Parathyroid adenoma (tissue), 2 donors: ENCODE data around the gene TSPYL6.
"Not testable (repeated sequence)": the region's sequence is repeated elsewhere in the genome, so short reads cannot be mapped to it uniquely, and the experiment has no call there.

ENCODE experiments used
- H2AFZ ChIP-seq: fragments of 300-600 bp; sonication (generic); one replicate; pipeline ENCODE4 v1.7.0; 2017; ENCODE audit warnings: antibody characterized with exemption, mild to moderate bottlenecking
- H3K27ac ChIP-seq: fragments of 300-600 bp; sonication (generic); one replicate; pipeline ENCODE4 v1.7.0; 2017
- H3K27me3 ChIP-seq: fragments of 300-600 bp; sonication (generic); one replicate; pipeline ENCODE4 v1.7.0; 2017; ENCODE audit warnings: low read length; ENCODE audit not compliant: control insufficient read depth, insufficient read depth
- H3K36me3 ChIP-seq: fragments of 300-600 bp; sonication (generic); one replicate; pipeline ENCODE4 v1.7.0; 2017; ENCODE audit warnings: low read length; ENCODE audit not compliant: control insufficient read depth, insufficient read depth
- H3K4me1 ChIP-seq: fragments of 300-600 bp; sonication (generic); one replicate; pipeline ENCODE4 v1.7.0; 2017; ENCODE audit warnings: control low read depth
- H3K4me2 ChIP-seq: fragments of 300-600 bp; sonication (generic); one replicate; pipeline ENCODE4 v1.7.0; 2017; ENCODE audit warnings: low read length
- H3K4me3 ChIP-seq: fragments of 300-600 bp; sonication (generic); one replicate; pipeline ENCODE4 v1.7.0; 2017; ENCODE audit warnings: low read depth, low read length
- H3K79me2 ChIP-seq: fragments of 300-600 bp; sonication (generic); one replicate; pipeline ENCODE4 v1.7.0; 2017; ENCODE audit warnings: control low read depth
- H3K9ac ChIP-seq: fragments of 300-600 bp; sonication (generic); one replicate; pipeline ENCODE4 v1.7.0; 2017; ENCODE audit warnings: mild to moderate bottlenecking
- H3K9me3 ChIP-seq: fragments of 300-600 bp; sonication (generic); one replicate; pipeline ENCODE4 v1.7.0; 2017; ENCODE audit warnings: low read length; ENCODE audit not compliant: control insufficient read depth
- TF ChIP-seq, protein P1 (sequence below): fragments of 300-600 bp; sonication (generic); IDR thresholded peaks from one replicate; pipeline ENCODE4 v1.7.0; 2017; ENCODE audit warnings: antibody characterized with exemption, mild to moderate bottlenecking
- donor health status: primary hyperparathyroidism.

The TSPYL6 gene

DNA sequence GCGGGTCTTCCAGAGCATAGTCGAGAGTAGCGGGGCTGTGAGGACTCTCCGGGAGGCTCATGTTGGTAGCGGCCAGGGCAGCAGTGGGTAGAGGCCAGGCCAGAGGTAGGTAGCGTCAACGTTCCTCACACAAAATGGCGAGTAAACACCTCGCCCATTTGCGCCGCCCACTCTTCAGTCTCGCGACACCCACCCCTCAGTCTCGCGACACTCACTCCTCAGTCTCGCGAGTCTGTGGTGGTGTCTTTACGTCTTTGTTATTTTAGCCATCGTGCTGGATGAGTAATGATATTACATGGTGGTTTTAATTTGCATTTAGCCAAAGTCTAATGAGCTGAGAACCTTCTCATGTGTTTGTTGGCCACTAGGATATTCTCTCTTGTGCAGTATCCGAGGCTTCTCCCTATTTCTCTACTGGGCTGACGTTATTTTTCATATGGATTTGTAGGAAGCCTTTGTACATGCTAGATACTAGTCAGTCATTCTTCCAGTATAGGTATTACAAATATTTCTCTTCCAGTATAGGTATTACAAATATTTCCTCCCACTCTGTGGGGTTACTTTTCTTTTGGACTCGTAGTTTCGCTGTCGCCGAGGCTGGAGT is at the start of gene TSPYL6:
Gene TSPYL6, minus strand, starts transcription at position 139 of the 604 bp plus-strand sequence. Its CDS starts 78 bp downstream, at position 61.
- Histone ChIP-seq H3K9me3 (no peaks in the 10 kb centered on the region), H3K9ac (no peak within 1 kb of the TSS), H3K27me3 (no peaks in the 10 kb centered on the region), H3K4me3 (no peak within 1 kb of the TSS), H3K36me3 (no peaks in the 10 kb centered on the region), H3K27ac (no peak within 1 kb of the TSS), H2AFZ (no peak within 1 kb of the TSS), H3K4me2 (no peak within 1 kb of the TSS), H3K79me2 (no peaks in the 10 kb centered on the region), H3K4me1 (no peaks in the 10 kb centered on the region)
- TF ChIP-seq, protein P1, sequence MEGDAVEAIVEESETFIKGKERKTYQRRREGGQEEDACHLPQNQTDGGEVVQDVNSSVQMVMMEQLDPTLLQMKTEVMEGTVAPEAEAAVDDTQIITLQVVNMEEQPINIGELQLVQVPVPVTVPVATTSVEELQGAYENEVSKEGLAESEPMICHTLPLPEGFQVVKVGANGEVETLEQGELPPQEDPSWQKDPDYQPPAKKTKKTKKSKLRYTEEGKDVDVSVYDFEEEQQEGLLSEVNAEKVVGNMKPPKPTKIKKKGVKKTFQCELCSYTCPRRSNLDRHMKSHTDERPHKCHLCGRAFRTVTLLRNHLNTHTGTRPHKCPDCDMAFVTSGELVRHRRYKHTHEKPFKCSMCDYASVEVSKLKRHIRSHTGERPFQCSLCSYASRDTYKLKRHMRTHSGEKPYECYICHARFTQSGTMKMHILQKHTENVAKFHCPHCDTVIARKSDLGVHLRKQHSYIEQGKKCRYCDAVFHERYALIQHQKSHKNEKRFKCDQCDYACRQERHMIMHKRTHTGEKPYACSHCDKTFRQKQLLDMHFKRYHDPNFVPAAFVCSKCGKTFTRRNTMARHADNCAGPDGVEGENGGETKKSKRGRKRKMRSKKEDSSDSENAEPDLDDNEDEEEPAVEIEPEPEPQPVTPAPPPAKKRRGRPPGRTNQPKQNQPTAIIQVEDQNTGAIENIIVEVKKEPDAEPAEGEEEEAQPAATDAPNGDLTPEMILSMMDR = no peak

DNA sequence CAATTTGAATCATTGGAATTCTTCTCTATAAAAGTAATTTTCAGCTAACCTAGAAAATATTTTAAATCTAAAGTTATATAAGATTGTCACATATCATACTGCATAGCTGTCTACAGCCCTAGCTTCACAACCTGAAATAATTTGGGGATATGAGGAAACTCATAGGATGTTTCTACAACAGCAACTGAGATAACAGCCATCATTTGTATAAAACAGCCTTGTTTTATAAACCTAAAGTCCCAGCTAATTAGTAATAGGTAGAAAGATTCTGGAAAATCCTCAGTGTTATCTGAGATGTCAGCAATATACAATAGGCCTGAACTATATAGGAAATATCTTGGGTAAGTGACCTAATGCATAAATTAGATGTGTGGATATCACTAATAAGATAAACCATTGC is 47.6 kb upstream of the TSPYL6 start:
- Histone ChIP-seq H3K36me3 (no peaks in the 10 kb centered on the region), H2AFZ (no peak overlapping the region), H3K27ac (no peak overlapping the region), H3K4me2 (no peak overlapping the region), H3K4me3 (no peak overlapping the region), H3K9ac (no peak overlapping the region), H3K79me2 (no peaks in the 10 kb centered on the region), H3K9me3 (no peaks in the 10 kb centered on the region), H3K27me3 (no peaks in the 10 kb centered on the region), H3K4me1 (no peaks in the 10 kb centered on the region)
- TF ChIP-seq, protein P1 = no peak

DNA sequence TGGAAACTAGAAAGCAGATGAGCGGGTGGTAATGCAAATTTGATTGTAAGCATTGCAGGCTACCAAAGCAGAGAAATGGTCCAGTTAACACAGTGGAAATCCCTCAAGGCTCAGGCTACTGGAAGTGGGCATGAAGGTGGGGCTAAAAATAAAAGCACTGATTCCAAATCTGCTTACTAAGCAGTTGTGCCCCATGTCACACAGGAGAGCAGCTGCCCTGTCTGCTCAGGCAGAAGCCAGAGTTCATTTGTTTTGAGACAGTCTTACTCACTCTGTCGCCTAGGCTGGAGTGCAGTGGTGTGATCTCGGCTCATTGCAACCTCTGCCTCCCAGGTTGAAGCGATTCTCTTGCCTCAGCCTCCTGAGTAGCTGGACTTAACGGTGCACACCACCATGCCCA is 42.5 kb upstream of the TSPYL6 start:
- H3K4me3 ChIP-seq = no peak overlapping the region
- no peaks in the 10 kb centered on the region for H3K36me3 ChIP-seq
- TF ChIP-seq, protein P1 = no peak
- H3K79me2 ChIP-seq = no peaks in the 10 kb centered on the region
- H3K27me3 ChIP-seq = no peaks in the 10 kb centered on the region
- no peak overlapping the region for H3K4me2 ChIP-seq
- H3K4me1 ChIP-seq = no peaks in the 10 kb centered on the region
- H3K9me3 ChIP-seq = no peaks in the 10 kb centered on the region
- H3K9ac ChIP-seq = no peak overlapping the region
- H2AFZ ChIP-seq = no peak overlapping the region
- H3K27ac ChIP-seq = no peak overlapping the region

DNA sequence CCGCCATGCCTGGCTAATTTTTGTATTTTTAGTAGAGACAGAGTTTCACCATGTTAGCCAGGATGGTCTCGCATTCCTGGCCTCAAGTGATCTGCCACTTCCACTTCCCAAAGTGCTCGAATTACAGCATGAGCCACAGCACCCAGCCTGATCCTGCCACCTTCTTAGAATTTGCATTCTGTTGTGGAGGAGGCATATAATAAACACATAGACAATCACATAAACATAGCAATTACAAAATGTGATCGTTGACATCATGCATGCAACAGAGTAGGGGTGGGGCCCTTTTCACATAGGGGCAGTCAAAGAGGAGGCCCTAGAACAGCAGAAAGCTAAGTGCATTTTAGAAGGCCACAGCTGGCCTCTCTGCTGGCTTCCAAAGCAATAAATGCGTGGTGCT is 39.9 kb upstream of the TSPYL6 start:
- Histone ChIP-seq H3K4me2 (no peak overlapping the region), H3K36me3 (no peaks in the 10 kb centered on the region), H3K79me2 (no peaks in the 10 kb centered on the region), H3K9me3 (no peaks in the 10 kb centered on the region), H2AFZ (no peak overlapping the region), H3K27me3 (no peaks in the 10 kb centered on the region), H3K4me1 (no peaks in the 10 kb centered on the region), H3K9ac (no peak overlapping the region), H3K4me3 (no peak overlapping the region), H3K27ac (no peak overlapping the region)
- TF ChIP-seq, protein P1 = no peak

DNA sequence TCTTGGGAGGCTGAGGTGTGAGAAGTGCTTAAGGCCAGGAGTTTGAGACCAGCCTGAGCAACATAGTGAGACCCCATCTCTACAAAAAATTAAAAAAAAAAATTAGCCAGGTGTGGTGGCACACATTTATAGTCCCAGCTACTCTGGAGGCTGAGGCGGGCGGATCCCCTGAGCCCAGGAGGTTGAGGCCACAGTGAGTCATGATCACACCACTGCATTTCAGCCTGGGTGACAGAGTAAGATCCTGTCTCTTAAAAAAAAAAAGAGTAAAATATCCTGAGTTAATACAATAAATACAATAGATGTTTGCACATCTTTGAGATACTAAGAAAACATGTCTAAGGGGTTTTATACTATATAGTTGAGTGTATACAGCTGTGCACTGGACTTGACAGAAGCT is 38.6 kb upstream of the TSPYL6 start:
- not testable (repeated sequence) for H3K4me2 ChIP-seq, H2AFZ ChIP-seq, H3K36me3 ChIP-seq, H3K79me2 ChIP-seq, H3K9ac ChIP-seq, H3K4me3 ChIP-seq, H3K27ac ChIP-seq, H3K4me1 ChIP-seq, H3K9me3 ChIP-seq, H3K27me3 ChIP-seq
